Activated naive CD8-positive, alpha-beta T cell treated with anti-CD3 and anti-CD28 coated beads, Interleukin-2, amount 10 ng/mL, durations not matched to agents 7 days and 5 days (primary cell): ENCODE results near the gene PACSIN1. TPM values are rescaled to one million over a fixed set of nuclear protein-coding genes. Genes with fewer than 3 reads are reported as not detected.

Experiments
- ATAC-seq: fragments of 150-1000 bp; cut with Tn5 transposase; one replicate; pipeline ENCODE4 v1.10.0; 2021; ENCODE audit warnings: low read depth, moderate library complexity
- POLR2A ChIA-PET: fragments of 350-600 bp; sonication (Branson Sonifier 250); formaldehyde crosslinking; loops from one replicate; lab custom pipeline; 2021; ENCODE audit warnings: antibody characterized with exemption; lab: Charles Lee
- DNase-seq: peaks from one replicate; pipeline ENCODE4 v3.0.0; 2021
- H3K27ac Mint-ChIP-seq: one replicate; pipeline ENCODE4 v1.8.0; 2022; ENCODE audit warnings: mild to moderate bottlenecking, mixed read lengths
- H3K27me3 Mint-ChIP-seq: one replicate; pipeline ENCODE4 v1.8.0; 2022; ENCODE audit warnings: mild to moderate bottlenecking, moderate library complexity, mixed read lengths
- H3K36me3 Mint-ChIP-seq: one replicate; pipeline ENCODE4 v1.8.0; 2021; ENCODE audit warnings: mild to moderate bottlenecking, mixed read lengths
- H3K4me1 Mint-ChIP-seq: one replicate; pipeline ENCODE4 v1.8.0; 2021; ENCODE audit warnings: mixed read lengths
- H3K4me3 Mint-ChIP-seq: one replicate; pipeline ENCODE4 v1.8.0; 2022; ENCODE audit warnings: mild to moderate bottlenecking, moderate library complexity, mixed read lengths
- H3K9me3 Mint-ChIP-seq: one replicate; pipeline ENCODE4 v1.8.0; 2021; ENCODE audit warnings: mixed read lengths
- total RNA-seq, 2 experiments: library from RNA; stranded (reverse); gene quantifications; one replicate each; pipeline ENCODE4 v1.2.3, GENCODE V29; 2021

Gene PACSIN1
- total RNA-seq, 2 experiments from 2014 or later = 3.1 to 4.5 TPM

- Mint-ChIP-seq H3K27ac (no peak overlapping the region), H3K4me3 (no peak overlapping the region)
Observed at GRCh38 chr6:34463299-34463698, 2.6 kb upstream of the PACSIN1 start.

DNA sequence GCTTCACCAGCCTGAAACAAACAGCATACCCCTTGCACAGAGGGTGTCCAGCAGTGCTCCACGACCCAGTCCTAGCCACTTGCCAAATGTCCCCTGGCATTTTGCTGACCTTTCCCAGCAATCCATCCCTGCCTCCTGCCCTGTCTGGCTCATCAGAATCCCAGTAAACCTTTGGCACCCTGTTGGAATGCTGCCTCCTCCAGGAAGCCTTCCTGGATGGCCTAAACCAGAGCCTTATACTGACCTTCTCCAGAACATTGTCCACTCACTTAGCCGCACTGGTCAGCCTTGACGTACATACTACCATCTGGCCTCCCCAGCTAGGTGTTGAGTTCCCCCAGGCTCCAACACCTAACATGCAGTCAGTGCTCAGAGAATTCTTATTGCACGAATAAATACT, 2.0 kb upstream of the PACSIN1 start:
- no peaks in the 10 kb centered on the region for H3K9me3 Mint-ChIP-seq
- no peaks in the 10 kb centered on the region for H3K36me3 Mint-ChIP-seq
- peaks cover 5% of the 10 kb centered on the region for H3K4me1 Mint-ChIP-seq
- POLR2A ChIA-PET = no interaction called here
- H3K27me3 Mint-ChIP-seq = peaks cover 40% of the 10 kb centered on the region
- ATAC-seq (no peak), DNase-seq (no peak)
- H3K27ac Mint-ChIP-seq = no peak overlapping the region
- no peak overlapping the region for H3K4me3 Mint-ChIP-seq

More at GRCh38 chr6:34463299-34463698, 2.6 kb upstream of the PACSIN1 start:
- ATAC-seq (no peak), DNase-seq (no peak)
- Mint-ChIP-seq H3K27me3 (peaks cover 40% of the 10 kb centered on the region), H3K4me1 (peaks cover 5% of the 10 kb centered on the region), H3K36me3 (no peaks in the 10 kb centered on the region), H3K9me3 (no peaks in the 10 kb centered on the region)
- POLR2A ChIA-PET = interaction anchor here (0.7 kb wide), 1 partner anchor 436 kb away, joined by 3 read pairs; no protein-coding TSS in a partner anchor

GRCh38 chr6:34466242-34467185, 638 bp downstream of the PACSIN1 start:
- Mint-ChIP-seq H3K27me3 (peaks cover 37% of the 10 kb centered on the region), H3K36me3 (no peaks in the 10 kb centered on the region), H3K4me1 (peaks cover 5% of the 10 kb centered on the region), H3K4me3 (peak overlapping the region; percentile 19), H3K27ac (no peak overlapping the region), H3K9me3 (no peaks in the 10 kb centered on the region)
- DNase-seq = no peak
- POLR2A ChIA-PET = interaction anchor here (0.6 kb wide), 1 partner anchor 21 kb away, joined by 5 read pairs; no protein-coding TSS in a partner anchor
- no peak for ATAC-seq

GRCh38 chr6:34468378-34468892, 2.6 kb downstream of the PACSIN1 start:
- no peak for DNase-seq
- H3K9me3 Mint-ChIP-seq = no peaks in the 10 kb centered on the region
- H3K36me3 Mint-ChIP-seq = no peaks in the 10 kb centered on the region
- H3K4me3 Mint-ChIP-seq = no peak overlapping the region
- no peak overlapping the region for H3K27ac Mint-ChIP-seq
- H3K27me3 Mint-ChIP-seq = peaks cover 30% of the 10 kb centered on the region
- peaks cover 5% of the 10 kb centered on the region for H3K4me1 Mint-ChIP-seq
- no peak for ATAC-seq
- POLR2A ChIA-PET = no interaction called here

GRCh38 chr6:34469499-34469898, 3.6 kb downstream of the PACSIN1 start:
- no peak for ATAC-seq
- Mint-ChIP-seq H3K4me1 (peaks cover 5% of the 10 kb centered on the region), H3K27me3 (peaks cover 25% of the 10 kb centered on the region), H3K9me3 (peaks cover 3% of the 10 kb centered on the region), H3K36me3 (no peaks in the 10 kb centered on the region), H3K27ac (no peak overlapping the region), H3K4me3 (no peak overlapping the region)
- no peak for DNase-seq
- POLR2A ChIA-PET = no interaction called here

DNA sequence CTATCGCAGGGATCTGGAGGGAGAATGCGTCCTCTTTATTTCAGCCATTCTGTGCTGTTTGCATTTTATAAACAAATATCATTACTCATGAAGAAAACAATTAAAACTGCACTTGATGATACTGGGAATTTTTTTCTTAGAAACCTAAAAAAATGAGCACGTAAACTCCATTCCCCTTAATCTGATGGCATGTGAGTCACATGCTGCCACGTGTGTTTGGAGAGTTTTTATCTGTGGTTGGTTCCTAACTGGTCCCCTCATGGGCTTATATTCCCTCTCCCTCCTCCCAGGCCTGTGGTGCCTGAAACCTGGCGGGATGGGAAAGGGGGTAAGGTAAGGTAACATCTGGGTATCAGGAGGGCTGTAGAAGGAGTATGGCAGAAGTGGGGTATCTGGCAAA, 6.5 kb downstream of the PACSIN1 start:
- no peak for ATAC-seq
- H3K36me3 Mint-ChIP-seq = no peaks in the 10 kb centered on the region
- H3K4me3 Mint-ChIP-seq = no peak overlapping the region
- no peak for DNase-seq
- peaks cover 2% of the 10 kb centered on the region for H3K4me1 Mint-ChIP-seq
- peaks cover 6% of the 10 kb centered on the region for H3K27me3 Mint-ChIP-seq
- peaks cover 5% of the 10 kb centered on the region for H3K9me3 Mint-ChIP-seq
- no peak overlapping the region for H3K27ac Mint-ChIP-seq
- POLR2A ChIA-PET = no interaction called here

GRCh38 chr6:34473967-34474366, 8.1 kb downstream of the PACSIN1 start:
- ATAC-seq (no peak), DNase-seq (no peak)
- peaks cover 6% of the 10 kb centered on the region for H3K27me3 Mint-ChIP-seq
- POLR2A ChIA-PET = no interaction called here
- H3K4me1 Mint-ChIP-seq = peaks cover 2% of the 10 kb centered on the region
- no peaks in the 10 kb centered on the region for H3K36me3 Mint-ChIP-seq
- H3K9me3 Mint-ChIP-seq = peaks cover 5% of the 10 kb centered on the region
- no peak overlapping the region for H3K4me3 Mint-ChIP-seq
- H3K27ac Mint-ChIP-seq = no peak overlapping the region

GRCh38 chr6:34474754-34475153, 8.9 kb downstream of the PACSIN1 start:
- Mint-ChIP-seq H3K36me3 (no peaks in the 10 kb centered on the region), H3K27me3 (peaks cover 6% of the 10 kb centered on the region), H3K9me3 (peaks cover 5% of the 10 kb centered on the region), H3K27ac (no peak overlapping the region), H3K4me1 (peaks cover 2% of the 10 kb centered on the region), H3K4me3 (no peak overlapping the region)
- no peak for DNase-seq
- POLR2A ChIA-PET = no interaction called here
- no peak for ATAC-seq

- POLR2A ChIA-PET = no interaction called here
Observed at GRCh38 chr6:34475238-34475682, 9.4 kb downstream of the PACSIN1 start.

DNA sequence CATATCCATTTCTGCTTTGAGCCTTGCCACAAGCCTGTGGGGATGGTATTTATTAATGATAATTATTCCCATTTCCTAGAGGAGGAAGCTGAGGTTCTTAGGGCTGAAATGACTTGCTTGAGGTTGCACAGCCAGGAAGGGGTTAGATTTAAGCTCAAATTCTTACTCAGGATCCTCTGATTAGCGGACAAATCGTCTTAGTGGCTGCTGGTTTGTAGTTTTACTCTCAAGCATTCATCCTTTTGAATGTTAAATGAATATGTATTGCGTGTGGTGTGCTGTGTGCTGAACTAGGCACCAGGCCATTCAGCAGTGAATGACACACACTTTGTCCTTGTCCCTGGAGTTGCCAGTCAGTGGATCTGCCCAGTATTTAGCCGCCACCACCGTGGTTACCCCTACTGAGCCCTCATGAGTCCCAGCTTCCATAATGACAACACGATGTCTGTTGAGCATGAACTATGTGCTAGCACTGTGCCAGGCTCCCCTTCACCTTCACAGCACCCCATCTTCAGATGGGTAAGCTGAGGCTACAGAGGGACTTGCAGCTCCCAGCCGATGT, 10.0 kb downstream of the PACSIN1 start:
- H3K27me3 Mint-ChIP-seq = peaks cover 6% of the 10 kb centered on the region

More at GRCh38 chr6:34475238-34475682, 9.4 kb downstream of the PACSIN1 start:
- H3K27me3 Mint-ChIP-seq = peaks cover 6% of the 10 kb centered on the region
- H3K9me3 Mint-ChIP-seq = peaks cover 5% of the 10 kb centered on the region
- H3K4me3 Mint-ChIP-seq = no peak overlapping the region
- no peak for DNase-seq
- no peak overlapping the region for H3K27ac Mint-ChIP-seq
- ATAC-seq = no peak
- peaks cover 2% of the 10 kb centered on the region for H3K4me1 Mint-ChIP-seq
- H3K36me3 Mint-ChIP-seq = no peaks in the 10 kb centered on the region

DNA sequence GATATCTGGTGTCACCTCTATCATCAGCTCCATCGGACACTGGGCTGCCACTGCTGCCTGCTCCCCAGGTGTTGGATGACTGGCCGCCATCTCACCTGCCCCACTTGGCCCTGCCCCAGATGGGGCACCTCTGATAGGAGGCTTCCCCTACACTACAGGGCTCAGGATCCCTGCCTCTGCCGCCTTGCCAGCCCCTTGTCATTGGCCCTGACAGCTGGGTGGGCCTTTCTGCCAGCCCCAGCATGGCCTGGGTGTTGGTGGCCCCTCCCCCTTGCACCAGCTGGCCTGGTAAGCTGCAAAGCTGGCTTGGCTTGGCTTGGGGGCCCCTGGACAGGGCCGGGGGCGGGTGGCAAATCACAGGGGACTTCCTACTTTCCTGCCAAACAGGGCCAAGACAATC, 10.6 kb downstream of the PACSIN1 start:
- Mint-ChIP-seq H3K27ac (no peak overlapping the region), H3K4me1 (peaks cover 2% of the 10 kb centered on the region), H3K36me3 (no peaks in the 10 kb centered on the region), H3K9me3 (peaks cover 5% of the 10 kb centered on the region), H3K27me3 (peaks cover 8% of the 10 kb centered on the region), H3K4me3 (no peak overlapping the region)
- no peak for DNase-seq
- POLR2A ChIA-PET = no interaction called here
- ATAC-seq = no peak

More for the DNA sequence above, 10.0 kb downstream of the PACSIN1 start:
- Mint-ChIP-seq H3K9me3 (peaks cover 5% of the 10 kb centered on the region), H3K27ac (no peak overlapping the region), H3K36me3 (no peaks in the 10 kb centered on the region), H3K4me1 (peaks cover 2% of the 10 kb centered on the region), H3K4me3 (no peak overlapping the region)
- POLR2A ChIA-PET = no interaction called here
- ATAC-seq = no peak
- no peak for DNase-seq

DNA sequence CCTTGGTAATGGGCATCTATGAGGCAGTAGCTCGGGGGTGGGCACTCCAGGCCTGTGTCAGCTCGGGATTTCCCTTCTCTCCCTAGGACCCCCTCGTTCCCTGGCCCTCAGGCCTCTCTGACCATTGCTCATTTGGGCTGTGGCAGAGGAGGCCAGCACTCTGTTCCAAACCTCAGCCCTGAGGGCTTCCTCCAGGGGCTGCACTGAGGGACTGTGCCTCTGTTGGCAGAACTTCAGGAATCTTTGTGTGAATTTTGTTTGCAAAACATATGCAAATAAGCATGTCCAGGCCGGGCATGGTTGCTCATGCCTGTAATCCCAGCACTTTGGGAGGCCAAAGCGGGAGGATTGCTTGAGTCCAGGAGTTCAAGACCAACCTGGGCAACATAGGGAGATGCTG, 11.0 kb downstream of the PACSIN1 start:
- peaks cover 2% of the 10 kb centered on the region for H3K4me1 Mint-ChIP-seq
- POLR2A ChIA-PET = no interaction called here
- no peak for DNase-seq
- H3K36me3 Mint-ChIP-seq = no peaks in the 10 kb centered on the region
- H3K4me3 Mint-ChIP-seq = no peak overlapping the region
- H3K27me3 Mint-ChIP-seq = peaks cover 8% of the 10 kb centered on the region
- peaks cover 5% of the 10 kb centered on the region for H3K9me3 Mint-ChIP-seq
- ATAC-seq = no peak
- no peak overlapping the region for H3K27ac Mint-ChIP-seq

- ATAC-seq (no peak), DNase-seq (no peak)
- Mint-ChIP-seq H3K27ac (no peak overlapping the region), H3K9me3 (peaks cover 5% of the 10 kb centered on the region), H3K4me3 (no peak overlapping the region), H3K36me3 (no peaks in the 10 kb centered on the region), H3K4me1 (peaks cover 2% of the 10 kb centered on the region), H3K27me3 (peaks cover 5% of the 10 kb centered on the region)
- POLR2A ChIA-PET = no interaction called here
Observed at GRCh38 chr6:34478796-34479195, 12.9 kb downstream of the PACSIN1 start.
